CD4-positive, alpha-beta memory T cell (primary cell): ENCODE data around the gene PATZ1. TPM values are rescaled to one million over a fixed set of nuclear protein-coding genes. Genes with fewer than 3 reads are reported as not detected.
A peak's percentile ranks its signal among the peaks of the same experiment; 100 is the strongest.

Experiments
- CTCF ChIA-PET: fragments of 350-600 bp; sonication (Branson Sonifier 250); formaldehyde crosslinking; loops from one replicate; lab custom pipeline; 2021; ENCODE audit warnings: inconsistent platforms; ENCODE audit not compliant: partially characterized antibody; lab: Charles Lee
- POLR2A ChIA-PET: fragments of 350-600 bp; sonication (Branson Sonifier 250); formaldehyde crosslinking; loops from one replicate; lab custom pipeline; 2021; ENCODE audit not compliant: partially characterized antibody; lab: Charles Lee
- DNase-seq, 5 donors: peaks; one replicate each; pipeline versions ENCODE4 v3.0.0 to v3.0.0-alpha.2; 2020 to 2022; ENCODE audit warnings: mixed read lengths in 1 of 5
- H3K27ac ChIP-seq: one replicate; pipeline ENCODE4 v1.7.0; 2013; ENCODE audit warnings: low read depth, low read length
- H3K27me3 ChIP-seq: 2 replicates; pipeline ENCODE4 v1.7.0; 2013; ENCODE audit warnings: mild to moderate bottlenecking, low read length, moderate library complexity; ENCODE audit not compliant: insufficient read depth
- H3K36me3 ChIP-seq: 2 replicates; pipeline ENCODE4 v1.7.0; 2013; ENCODE audit warnings: mild to moderate bottlenecking, low read length, moderate library complexity; ENCODE audit not compliant: insufficient read depth
- H3K4me1 ChIP-seq: 2 replicates; pipeline ENCODE4 v1.7.0; 2013; ENCODE audit warnings: mild to moderate bottlenecking, low read length, moderate library complexity; ENCODE audit not compliant: insufficient read depth
- H3K4me3 ChIP-seq, 2 donors: one replicate each; pipeline ENCODE4 v1.7.0; 2013; ENCODE audit warnings: low read length in 2 of 2, mild to moderate bottlenecking in 1 of 2
- H3K9me3 ChIP-seq, 2 donors: one replicate each; pipeline ENCODE4 v1.7.0; 2013; ENCODE audit warnings: low read length in 2 of 2, control low read depth in 1 of 2; ENCODE audit not compliant: control insufficient read depth in 1 of 2
- H3K27ac Mint-ChIP-seq, 7 donors: one replicate each; pipeline ENCODE4 v1.8.0; 2020 to 2021; ENCODE audit warnings: mixed read lengths in 7 of 7, mild to moderate bottlenecking in 6 of 7, inconsistent platforms in 3 of 7, moderate library complexity in 3 of 7
- H3K27me3 Mint-ChIP-seq, 2 donors: one replicate each; pipeline ENCODE4 v1.8.0; 2020 to 2021; ENCODE audit warnings: mixed read lengths in 2 of 2
- H3K36me3 Mint-ChIP-seq, 2 donors: one replicate each; pipeline ENCODE4 v1.8.0; 2020 to 2021; ENCODE audit warnings: mixed read lengths in 2 of 2, inconsistent platforms in 1 of 2, mild to moderate bottlenecking in 1 of 2
- H3K4me1 Mint-ChIP-seq, 4 donors: one replicate each; pipeline ENCODE4 v1.8.0; 2020 to 2021; ENCODE audit warnings: mixed read lengths in 4 of 4, mild to moderate bottlenecking in 1 of 4
- H3K4me3 Mint-ChIP-seq, 8 donors: one replicate each; pipeline ENCODE4 v1.8.0; 2020 to 2021; ENCODE audit warnings: mixed read lengths in 8 of 8, mild to moderate bottlenecking in 7 of 8, moderate library complexity in 6 of 8, inconsistent platforms in 3 of 8
- H3K9me3 Mint-ChIP-seq, 8 donors: one replicate each; pipeline ENCODE4 v1.8.0; 2020 to 2021; ENCODE audit warnings: mixed read lengths in 8 of 8, mild to moderate bottlenecking in 5 of 8, inconsistent platforms in 3 of 8, moderate library complexity in 1 of 8
- intact Hi-C: fragments of 100-400 bp; cut with micrococcal nuclease; formaldehyde crosslinking; loops from one replicate; pipeline ENCODE4 v1.15.1; 2023
- polyA plus RNA-seq, 2 donors: library from polyadenylated mRNA; unstranded; fragments of 300-500 nt; fragmentation: Illumina TruSeq; gene quantifications; one replicate each; pipeline ENCODE4 v1.2.3, GENCODE V29; 2021
- total RNA-seq, 2 experiments: library from RNA; stranded (reverse); gene quantifications; one replicate each; pipeline ENCODE4 v1.2.3, GENCODE V29; 2021

Gene PATZ1
- total and polyA plus RNA-seq, 4 experiments from 2014 or later: 6.6 to 43.7 (median 30.3) TPM

GRCh38 chr22:31291481-31292235 lies 54.5 kb downstream of the PATZ1 start:
- Mint-ChIP-seq H3K4me3 (peak overlapping the region; percentile 95 to 100 (median 98)), H3K27ac (peak overlapping the region; percentile 98 to 100 (median 99)), H3K4me1 (peaks cover 40 to 83% (median 61%) of the 10 kb centered on the region in 4 donors), H3K36me3 (peaks cover 40 to 59% of the 10 kb centered on the region in 2 donors), H3K27me3 (no peaks in the 10 kb centered on the region), H3K9me3 (peaks cover 0 to 6% (median 0%) of the 10 kb centered on the region in 8 donors)
- ChIA-PET POLR2A (interaction anchor here (0.7 to 17.3 kb wide), 33 partner anchors 11 to 370 kb away, joined by 3 to 1203 read pairs (median 7); partner anchors contain the start of genes DRG1, EIF4ENIF1, LIMK2 and MORC2), CTCF (interaction anchor here (1.0 to 13.6 kb wide), 11 partner anchors 9 to 342 kb away, joined by 3 to 140 read pairs (median 6); partner anchors contain the start of genes LIMK2 and PATZ1)
- Histone ChIP-seq H3K27ac (peak overlapping the region; percentile 100), H3K27me3 (no peaks in the 10 kb centered on the region), H3K36me3 (peaks cover 27% of the 10 kb centered on the region), H3K4me1 (peaks cover 72% of the 10 kb centered on the region), H3K4me3 (peak overlapping the region; percentile 89 to 99), H3K9me3 (no peaks in the 10 kb centered on the region)
- peak in 1 of 5 donors; percentile 51 for DNase-seq
- intact Hi-C loops: loop anchor here (1.0 to 5.0 kb wide), 7 partner anchors 12 to 984 kb away; partner anchors contain the start of genes LIMK2, SELENOM and SFI1

GRCh38 chr22:31290494-31291471 lies 55.4 kb downstream of the PATZ1 start:
- no peaks in the 10 kb centered on the region for H3K27me3 Mint-ChIP-seq
- CTCF ChIA-PET: interaction anchor here (0.8 to 13.6 kb wide), 13 partner anchors 8 to 343 kb away, joined by 3 to 140 read pairs (median 5); partner anchors contain the start of genes LIMK2, PATZ1 and SELENOM
- peaks cover 48 to 65% of the 10 kb centered on the region in 2 donors for H3K36me3 Mint-ChIP-seq

DNA sequence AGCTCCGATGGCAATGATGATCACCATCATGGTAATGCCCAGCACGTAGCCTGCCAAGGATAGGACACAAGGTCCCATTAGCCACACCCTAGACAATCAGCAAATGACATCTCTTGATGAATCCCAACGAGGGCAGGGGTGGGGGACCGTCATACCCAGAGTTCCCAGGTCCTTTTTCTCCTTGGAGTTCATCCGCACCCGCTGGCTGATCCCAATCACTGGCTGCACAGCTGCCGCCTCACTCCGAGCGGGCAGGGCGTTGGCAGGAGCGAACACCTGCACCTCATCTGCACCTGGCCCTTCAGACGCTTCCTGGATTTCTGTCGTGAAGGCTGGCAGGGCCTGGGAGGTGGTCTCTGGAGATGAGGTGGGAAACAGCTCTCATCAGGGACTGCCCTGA lies 56.8 kb downstream of the PATZ1 start:
- Mint-ChIP-seq H3K4me3 (peak overlapping the region; percentile 92 to 100 (median 98)), H3K9me3 (peaks cover 0 to 6% (median 0%) of the 10 kb centered on the region in 8 donors), H3K27me3 (no peaks in the 10 kb centered on the region), H3K4me1 (peaks cover 46 to 87% (median 65%) of the 10 kb centered on the region in 4 donors), H3K36me3 (peaks cover 62 to 80% of the 10 kb centered on the region in 2 donors), H3K27ac (peak overlapping the region; percentile 99 to 100 (median 100))
- no peaks in the 10 kb centered on the region for H3K9me3 ChIP-seq
- H3K27me3 ChIP-seq: no peaks in the 10 kb centered on the region
- peaks cover 42% of the 10 kb centered on the region for H3K36me3 ChIP-seq
- H3K4me1 ChIP-seq: peaks cover 74% of the 10 kb centered on the region
- H3K4me3 ChIP-seq: peak overlapping the region; percentile 67 to 89
- CTCF ChIA-PET: interaction anchor here (2.7 to 13.6 kb wide), 4 partner anchors 11 to 78 kb away, joined by 21 to 140 read pairs (median 74); partner anchors contain the start of gene LIMK2
- intact Hi-C loops: no loop called here
- H3K27ac ChIP-seq: peak overlapping the region; percentile 100
- POLR2A ChIA-PET: interaction anchor here (0.8 to 17.3 kb wide), 21 partner anchors 8 to 654 kb away, joined by 3 to 1203 read pairs (median 7); partner anchors contain the start of genes LIMK2, MORC2, PATZ1 and RNF185
- no peak for DNase-seq

More at GRCh38 chr22:31290494-31291471, 55.4 kb downstream of the PATZ1 start:
- peak overlapping the region; percentile 89 to 99 for H3K4me3 ChIP-seq
- peak overlapping the region; percentile 95 to 100 (median 98) for H3K4me3 Mint-ChIP-seq
- peak overlapping the region; percentile 99 to 100 (median 100) for H3K27ac Mint-ChIP-seq
- POLR2A ChIA-PET: interaction anchor here (0.6 to 17.3 kb wide), 43 partner anchors 7 to 1184 kb away, joined by 3 to 1203 read pairs (median 6); partner anchors contain the start of genes CASTOR1, DRG1, DUSP18 and FBXO7
- H3K9me3 Mint-ChIP-seq: peaks cover 0 to 6% (median 0%) of the 10 kb centered on the region in 8 donors
- H3K27me3 ChIP-seq: no peaks in the 10 kb centered on the region
- H3K36me3 ChIP-seq: peaks cover 28% of the 10 kb centered on the region
- peaks cover 72% of the 10 kb centered on the region for H3K4me1 ChIP-seq
- peaks cover 41 to 83% (median 60%) of the 10 kb centered on the region in 4 donors for H3K4me1 Mint-ChIP-seq
- peak; percentile 96 to 97 (median 96) for DNase-seq
- no peaks in the 10 kb centered on the region for H3K9me3 ChIP-seq
- peak overlapping the region; percentile 100 for H3K27ac ChIP-seq
- intact Hi-C loops: loop anchor here (1.0 to 5.0 kb wide), 5 partner anchors 56 to 983 kb away; partner anchors contain the start of genes PATZ1, SELENOM and SFI1

DNA sequence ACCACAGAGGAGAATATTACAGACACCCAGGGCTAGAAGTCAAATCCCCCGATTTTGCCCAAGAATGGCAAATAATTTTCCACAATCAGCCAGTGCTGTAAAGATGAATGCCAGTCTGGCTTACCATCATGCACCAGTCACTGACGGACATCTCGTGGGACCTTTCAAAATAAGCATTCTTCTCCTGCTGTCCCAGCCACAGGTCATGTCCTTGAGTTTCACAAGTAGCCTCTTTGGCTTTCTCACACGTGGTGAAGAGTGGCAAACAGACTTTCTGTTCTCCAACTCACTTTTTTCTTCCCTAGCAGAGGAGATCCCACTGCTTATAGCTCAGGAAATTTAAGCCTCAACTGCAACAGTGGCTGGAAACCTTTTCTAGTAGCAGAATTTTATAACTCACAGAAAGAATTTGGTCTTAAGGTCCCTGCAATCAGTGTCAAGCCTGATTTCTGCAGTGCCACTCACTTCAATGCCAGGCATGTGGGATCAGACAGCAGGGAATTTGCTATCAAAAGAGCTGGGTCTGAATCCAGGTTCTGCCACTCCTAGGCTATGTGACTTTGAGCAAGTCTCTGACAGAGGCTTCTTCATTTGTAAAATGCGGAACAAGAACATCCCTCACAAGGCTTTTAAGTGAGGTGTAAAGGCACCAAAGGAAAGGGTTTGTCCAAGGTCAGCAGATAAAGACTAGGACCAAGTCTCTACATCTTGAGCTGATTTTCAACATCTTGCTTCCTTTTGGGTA lies 57.5 kb downstream of the PATZ1 start:
- Mint-ChIP-seq H3K27me3 (no peaks in the 10 kb centered on the region), H3K4me3 (peak overlapping the region; percentile 92 to 100 (median 98)), H3K27ac (peak overlapping the region; percentile 99 to 100 (median 100)), H3K36me3 (peaks cover 68 to 86% of the 10 kb centered on the region in 2 donors), H3K9me3 (peaks cover 0 to 6% (median 0%) of the 10 kb centered on the region in 8 donors), H3K4me1 (peaks cover 45 to 89% (median 66%) of the 10 kb centered on the region in 4 donors)
- CTCF ChIA-PET: interaction anchor here (2.7 to 13.6 kb wide), 4 partner anchors 10 to 77 kb away, joined by 21 to 140 read pairs (median 74); partner anchors contain the start of gene LIMK2
- H3K9me3 ChIP-seq: no peaks in the 10 kb centered on the region
- H3K27me3 ChIP-seq: no peaks in the 10 kb centered on the region
- intact Hi-C loops: no loop called here
- peak overlapping the region; percentile 67 to 89 for H3K4me3 ChIP-seq
- POLR2A ChIA-PET: interaction anchor here (0.9 to 17.3 kb wide), 12 partner anchors 9 to 348 kb away, joined by 3 to 1203 read pairs (median 51); partner anchors contain the start of genes LIMK2, MORC2, PATZ1 and RNF185
- DNase-seq: no peak
- H3K4me1 ChIP-seq: peaks cover 74% of the 10 kb centered on the region
- peak overlapping the region; percentile 100 for H3K27ac ChIP-seq
- peaks cover 49% of the 10 kb centered on the region for H3K36me3 ChIP-seq

DNA sequence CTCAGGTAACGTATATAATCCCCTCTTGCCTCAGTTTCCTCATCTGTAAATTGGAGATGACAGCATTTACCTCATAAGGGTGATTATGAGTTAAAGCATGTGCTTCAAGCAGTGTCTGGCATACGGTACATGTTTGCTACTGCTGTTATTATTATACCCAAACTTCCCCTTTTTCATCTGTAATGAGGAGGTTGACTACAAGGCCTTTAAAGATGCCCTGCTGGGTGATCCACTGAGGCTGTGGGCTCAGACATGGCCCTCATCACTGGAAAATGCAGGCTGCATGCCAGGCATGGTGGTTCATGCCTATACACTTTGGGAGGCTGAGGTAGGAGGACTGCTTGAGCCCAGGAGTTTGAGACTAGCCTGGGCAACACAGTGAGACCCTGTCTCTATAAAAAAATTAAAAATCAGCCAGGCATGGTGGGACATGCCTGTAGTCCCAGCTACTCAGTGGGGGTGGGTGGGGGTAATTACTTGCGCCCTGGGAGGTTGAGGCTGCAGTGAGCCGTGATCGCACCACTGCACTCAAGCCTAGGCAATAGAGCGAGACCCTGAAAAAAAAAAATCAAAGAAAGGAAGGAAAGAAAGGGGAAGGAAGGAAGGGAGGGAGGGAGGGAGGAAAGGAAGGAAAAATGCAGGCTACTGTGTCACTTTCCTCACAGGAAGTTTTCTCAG lies 58.2 kb downstream of the PATZ1 start:
- peak overlapping the region; percentile 100 for H3K27ac ChIP-seq

More for the DNA sequence above, 58.2 kb downstream of the PATZ1 start:
- H3K4me1 ChIP-seq: peaks cover 74% of the 10 kb centered on the region
- peaks cover 75 to 89% of the 10 kb centered on the region in 2 donors for H3K36me3 Mint-ChIP-seq
- H3K36me3 ChIP-seq: peaks cover 56% of the 10 kb centered on the region
- peak overlapping the region; percentile 99 to 100 (median 100) for H3K27ac Mint-ChIP-seq
- ChIA-PET CTCF (interaction anchor here (4.9 to 13.6 kb wide), 3 partner anchors 16 to 77 kb away, joined by 48 to 140 read pairs (median 101); partner anchors contain the start of gene LIMK2), POLR2A (interaction anchor here (0.7 to 17.3 kb wide), 11 partner anchors 10 to 343 kb away, joined by 3 to 1203 read pairs (median 4); partner anchors contain the start of gene LIMK2)
- no peaks in the 10 kb centered on the region for H3K27me3 Mint-ChIP-seq
- intact Hi-C loops: no loop called here
- no peak for DNase-seq
- no peaks in the 10 kb centered on the region for H3K9me3 ChIP-seq
- peaks cover 0 to 6% (median 0%) of the 10 kb centered on the region in 8 donors for H3K9me3 Mint-ChIP-seq
- no peaks in the 10 kb centered on the region for H3K27me3 ChIP-seq
- H3K4me3 ChIP-seq: peak overlapping the region; percentile 9 to 89
- H3K4me1 Mint-ChIP-seq: peaks cover 47 to 89% (median 67%) of the 10 kb centered on the region in 4 donors
- H3K4me3 Mint-ChIP-seq: peak overlapping the region; percentile 85 to 100 (median 97)
